GM21515 (cell line): ENCODE measurements around the gene HOXD3.

Experiments
- ATAC-seq: cut with Tn5 transposase; IDR thresholded peaks from one replicate; pipeline ENCODE4 v1.9.1; 2021; ENCODE audit not compliant: unreplicated experiment

The HOXD3 gene

DNA sequence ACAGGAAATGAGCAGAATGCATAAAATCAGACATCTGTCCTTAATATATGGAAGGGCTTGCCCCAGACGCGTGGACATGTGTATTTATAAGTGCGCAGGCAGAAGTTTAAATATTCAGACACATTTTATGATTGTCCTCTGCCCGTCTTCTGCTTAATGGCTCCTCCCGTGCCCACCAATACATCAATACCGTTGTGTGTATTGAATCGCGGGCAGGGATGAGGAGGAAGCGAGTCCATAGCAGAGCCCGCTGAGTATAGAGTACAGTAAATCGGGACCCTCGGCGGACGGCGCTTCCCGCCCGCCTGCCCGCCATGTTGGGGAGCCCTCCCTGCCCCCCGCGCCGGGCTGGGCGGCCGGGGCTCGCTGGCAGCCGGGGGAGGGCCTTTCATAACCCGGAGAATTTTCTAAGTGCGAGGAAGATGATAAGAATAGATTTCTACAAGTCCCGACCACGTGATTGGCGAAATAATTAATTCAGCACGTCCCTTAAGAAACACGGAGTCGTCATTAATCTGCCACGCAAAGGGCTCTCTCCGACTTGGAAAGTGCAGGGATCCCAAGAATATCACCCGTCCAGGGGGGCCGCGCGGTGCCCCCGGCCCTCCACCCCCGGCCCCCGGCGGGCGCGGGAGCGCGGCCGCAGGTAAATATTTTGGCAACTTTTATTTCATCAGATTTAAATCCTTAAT is at the start of gene HOXD3:
Gene HOXD3 (plus strand): TSS at position 501 of the 692 bp plus-strand sequence. CDS start 11,808 bp downstream, outside the sequence.
- no peak for ATAC-seq

DNA sequence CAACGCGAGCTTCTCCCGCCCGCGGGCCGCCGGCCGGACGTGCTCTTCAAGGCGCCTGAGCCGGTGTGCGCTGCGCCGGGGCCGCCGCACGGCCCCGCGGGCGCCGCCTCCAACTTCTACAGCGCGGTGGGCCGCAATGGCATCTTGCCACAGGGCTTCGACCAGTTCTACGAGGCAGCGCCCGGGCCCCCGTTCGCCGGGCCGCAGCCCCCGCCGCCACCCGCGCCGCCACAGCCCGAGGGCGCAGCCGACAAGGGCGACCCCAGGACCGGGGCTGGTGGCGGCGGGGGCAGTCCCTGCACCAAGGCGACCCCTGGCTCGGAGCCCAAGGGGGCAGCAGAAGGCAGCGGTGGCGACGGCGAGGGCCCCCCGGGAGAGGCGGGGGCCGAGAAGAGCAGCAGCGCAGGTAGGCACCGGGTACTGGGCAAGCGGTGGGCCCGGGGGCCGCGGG is 49.4 kb upstream of the HOXD3 start:
- no peak for ATAC-seq

DNA sequence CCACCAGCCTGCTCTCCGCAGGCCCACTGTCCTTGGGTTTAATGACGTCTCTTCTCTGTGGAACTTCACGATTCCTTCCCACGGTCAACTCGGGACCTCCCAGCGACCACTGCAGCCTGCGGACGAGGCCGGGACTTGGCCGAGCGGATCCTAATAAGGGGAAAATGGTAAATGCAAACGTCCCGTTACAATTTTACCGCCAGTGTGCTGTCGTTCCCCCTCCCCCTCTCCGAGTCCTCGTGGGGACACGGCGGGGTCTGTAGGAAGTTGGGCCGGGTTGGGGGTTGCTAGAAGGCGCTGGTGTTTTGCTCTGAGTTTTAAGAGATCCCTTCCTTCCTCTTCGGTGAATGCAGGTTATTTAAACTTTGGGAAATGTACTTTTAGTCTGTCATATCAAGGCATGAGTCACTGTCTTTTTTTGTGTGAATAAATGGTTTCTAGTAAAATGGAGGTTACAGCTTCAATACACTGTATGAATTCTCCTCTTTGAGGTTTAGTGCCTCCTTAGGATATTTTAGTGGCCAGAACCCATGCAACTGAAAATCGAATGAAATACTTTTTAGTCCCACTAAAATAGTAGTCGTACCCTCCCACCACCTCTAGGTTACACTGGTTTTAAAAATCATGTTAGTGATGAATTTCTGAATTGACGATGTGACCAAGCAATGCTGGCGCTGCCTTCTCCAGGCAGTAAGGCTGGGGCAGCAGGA is 47.8 kb upstream of the HOXD3 start:
- no peak for ATAC-seq

DNA sequence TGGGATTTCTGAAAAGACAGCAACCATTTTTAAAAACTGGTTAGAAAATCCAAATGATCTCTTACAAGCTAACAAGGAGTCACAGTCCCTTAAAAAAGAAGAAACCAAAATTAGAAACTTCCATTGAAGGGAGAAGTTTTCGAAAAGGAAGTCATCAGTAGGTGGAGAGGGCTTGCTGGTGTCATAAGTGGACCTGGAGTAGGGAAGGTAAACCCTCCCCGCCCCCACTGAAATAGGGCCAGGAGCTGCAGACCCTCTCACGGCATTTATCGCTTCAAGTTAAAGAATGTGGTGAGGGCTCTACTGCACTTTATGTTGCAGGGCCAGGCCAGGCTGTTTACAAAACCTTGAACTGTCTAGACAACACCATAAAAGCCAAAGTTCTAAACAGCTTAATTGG is 47.2 kb upstream of the HOXD3 start:
- ATAC-seq, result no peak

DNA sequence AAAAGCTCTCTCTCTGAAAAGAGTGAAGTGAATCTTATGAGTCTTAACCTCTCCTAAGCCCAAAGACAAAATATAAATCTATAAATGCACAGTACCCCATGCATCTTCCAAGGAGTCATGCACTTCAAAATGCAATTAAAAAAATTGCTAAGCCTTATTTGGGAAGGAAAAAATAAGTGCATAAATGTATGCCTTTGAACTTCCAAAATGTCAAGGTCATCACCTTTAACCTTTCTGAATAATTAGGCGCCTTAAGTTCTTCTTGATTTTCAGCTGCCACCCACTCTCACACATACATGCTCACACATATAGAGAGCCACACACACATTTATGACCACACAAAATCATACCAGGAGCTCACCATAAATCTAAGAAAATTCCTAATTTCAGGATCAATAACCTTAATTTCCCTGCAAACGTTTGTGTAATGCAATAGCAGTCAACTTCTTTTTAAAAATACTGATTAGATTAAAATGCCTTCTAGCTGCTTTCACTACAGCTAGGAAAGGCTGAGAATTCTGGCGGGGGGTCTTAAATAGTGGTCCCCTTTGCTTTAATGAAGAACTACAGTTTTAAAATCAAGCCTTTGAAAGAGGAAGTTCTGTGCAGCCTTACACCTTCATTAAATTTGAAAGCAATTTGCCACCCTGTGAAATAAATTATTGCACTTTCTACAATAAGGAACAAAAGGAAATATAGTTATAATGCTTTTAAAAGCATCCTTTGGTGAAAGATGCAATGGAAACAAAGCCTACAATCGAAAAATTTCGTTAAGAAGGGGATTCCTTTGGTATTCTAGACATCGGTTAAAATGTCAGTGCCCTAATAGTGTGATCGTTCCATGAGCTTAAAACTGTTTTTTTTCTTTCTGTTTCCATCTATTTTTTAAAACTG is 46.4 kb upstream of the HOXD3 start:
- no peak for ATAC-seq

DNA sequence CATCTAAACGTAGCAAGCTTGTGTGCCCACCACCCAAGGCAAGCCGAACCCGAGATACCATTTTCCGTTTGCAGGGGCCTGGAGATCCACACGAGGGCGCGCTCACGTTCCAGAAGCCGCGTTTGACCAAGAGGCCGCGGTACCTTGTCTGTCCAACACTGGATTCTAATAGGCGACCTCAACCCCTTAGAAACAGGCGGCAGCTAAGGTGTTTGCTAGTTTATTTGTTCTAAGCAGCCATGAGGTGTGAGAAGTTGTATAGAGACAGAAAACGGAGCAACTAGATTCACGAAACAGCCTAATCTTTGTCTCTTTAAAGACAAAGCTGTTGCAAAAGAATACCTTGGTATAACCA is 45.8 kb upstream of the HOXD3 start:
- ATAC-seq, result no peak

DNA sequence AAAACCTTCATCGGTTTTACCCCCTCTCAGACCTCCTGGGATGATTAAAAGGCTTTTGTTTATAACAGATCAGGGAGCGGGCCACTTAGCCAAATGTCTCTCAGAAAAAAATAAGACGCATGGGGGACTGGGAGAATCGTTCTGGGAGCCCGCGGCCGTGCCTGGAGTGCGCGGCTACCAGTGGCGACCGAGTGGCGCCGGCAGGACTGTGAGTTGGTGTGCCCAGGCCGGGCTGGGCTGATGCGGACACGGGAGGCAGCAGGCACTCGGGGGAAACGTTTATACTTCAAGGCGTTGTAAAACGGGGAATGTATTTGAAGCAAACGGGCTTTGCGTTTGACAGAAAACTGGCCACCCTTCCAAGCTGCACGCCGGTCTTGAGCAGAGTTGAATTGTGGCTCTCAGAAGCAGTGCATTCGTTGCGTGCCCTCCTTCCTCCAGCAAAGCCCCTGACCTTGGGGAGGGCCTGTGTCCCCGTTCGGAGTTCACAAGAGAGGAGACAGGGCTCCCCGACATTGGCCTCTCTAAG is 45.2 kb upstream of the HOXD3 start:
- ATAC-seq, result no peak

DNA sequence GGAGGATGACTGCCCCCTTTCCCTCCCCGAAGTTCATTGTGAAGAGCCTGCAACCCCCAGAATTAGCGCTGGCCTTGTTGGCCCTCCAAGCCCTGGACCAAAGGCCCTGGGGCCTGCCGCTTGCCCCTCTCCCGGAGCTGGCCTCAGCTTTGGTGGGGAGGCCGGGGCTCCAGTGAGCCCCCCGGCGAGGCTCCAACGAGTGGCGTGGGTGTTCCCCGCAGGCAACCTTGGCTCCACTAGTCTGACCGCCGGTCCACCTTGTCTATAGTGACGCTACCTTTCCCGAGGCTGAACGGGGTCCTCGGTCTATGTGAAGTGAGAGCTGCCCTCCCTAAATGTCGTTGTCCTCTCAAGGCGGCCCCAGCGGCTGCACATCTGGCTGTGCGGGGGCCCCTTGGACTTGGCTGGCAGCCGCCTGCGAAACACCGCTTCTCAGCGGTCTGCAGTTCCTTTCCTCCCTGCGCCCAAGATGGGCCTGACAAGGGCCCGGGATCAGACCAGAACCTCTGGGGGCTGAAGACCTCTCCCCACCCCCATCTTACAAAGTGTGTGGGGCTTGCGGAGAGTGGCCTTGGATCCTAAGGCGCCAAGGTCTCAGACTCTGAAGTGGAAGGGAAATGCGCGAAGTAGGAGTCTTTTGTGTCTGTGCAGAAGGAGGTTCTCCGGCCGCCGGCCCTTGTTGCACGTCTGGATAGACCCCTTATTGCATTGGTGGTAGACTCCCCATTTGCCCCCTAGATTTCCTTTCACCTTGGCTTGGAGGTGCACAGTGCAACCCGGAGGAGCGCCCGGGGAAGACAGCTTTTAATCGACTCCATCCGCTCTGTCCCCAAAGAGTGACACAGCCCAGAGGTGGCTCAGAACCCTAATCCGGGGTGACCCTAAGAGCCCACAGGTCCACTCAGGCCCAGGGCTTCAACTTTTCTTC is 44.5 kb upstream of the HOXD3 start:
- ATAC-seq, result no peak

DNA sequence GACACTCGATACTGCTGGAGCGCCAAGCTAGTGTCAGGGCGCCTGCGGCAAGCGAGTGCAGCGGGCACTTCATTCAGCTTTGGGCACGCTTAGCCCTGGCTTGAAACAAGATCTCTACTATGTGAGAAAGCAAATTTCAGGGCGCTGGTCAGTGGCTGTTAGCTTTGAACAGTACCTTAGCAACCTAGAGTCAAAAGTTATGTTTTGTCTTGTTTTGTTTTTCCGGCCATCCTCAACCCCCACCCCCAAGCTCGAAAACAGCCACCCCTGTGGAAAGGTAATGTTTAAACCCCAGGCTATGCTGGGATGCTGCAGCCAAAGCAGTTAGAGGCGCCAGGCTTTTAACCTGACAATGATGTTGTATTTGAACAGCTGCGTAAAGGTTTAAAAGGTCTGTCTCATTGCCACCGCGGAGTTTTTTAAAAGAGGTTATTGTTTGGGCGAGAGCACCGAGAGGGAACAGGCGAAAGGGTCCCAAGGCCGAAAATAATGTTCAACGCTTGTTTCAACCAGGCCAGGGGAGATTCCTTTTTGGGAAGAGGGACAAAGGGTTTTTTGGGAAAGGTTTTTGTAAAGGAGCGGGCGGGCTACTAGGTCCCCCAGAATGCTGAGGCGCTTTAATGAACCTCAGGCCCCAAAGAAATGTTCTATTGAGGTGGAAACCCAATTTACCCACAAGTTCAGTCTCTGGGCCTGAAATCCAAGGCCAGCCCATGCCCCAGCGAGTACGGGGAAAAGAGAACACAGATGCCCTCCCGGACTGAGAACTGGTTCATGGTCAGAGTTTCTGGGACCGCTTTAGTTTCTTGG is 42.8 kb upstream of the HOXD3 start:
- no peak for ATAC-seq

DNA sequence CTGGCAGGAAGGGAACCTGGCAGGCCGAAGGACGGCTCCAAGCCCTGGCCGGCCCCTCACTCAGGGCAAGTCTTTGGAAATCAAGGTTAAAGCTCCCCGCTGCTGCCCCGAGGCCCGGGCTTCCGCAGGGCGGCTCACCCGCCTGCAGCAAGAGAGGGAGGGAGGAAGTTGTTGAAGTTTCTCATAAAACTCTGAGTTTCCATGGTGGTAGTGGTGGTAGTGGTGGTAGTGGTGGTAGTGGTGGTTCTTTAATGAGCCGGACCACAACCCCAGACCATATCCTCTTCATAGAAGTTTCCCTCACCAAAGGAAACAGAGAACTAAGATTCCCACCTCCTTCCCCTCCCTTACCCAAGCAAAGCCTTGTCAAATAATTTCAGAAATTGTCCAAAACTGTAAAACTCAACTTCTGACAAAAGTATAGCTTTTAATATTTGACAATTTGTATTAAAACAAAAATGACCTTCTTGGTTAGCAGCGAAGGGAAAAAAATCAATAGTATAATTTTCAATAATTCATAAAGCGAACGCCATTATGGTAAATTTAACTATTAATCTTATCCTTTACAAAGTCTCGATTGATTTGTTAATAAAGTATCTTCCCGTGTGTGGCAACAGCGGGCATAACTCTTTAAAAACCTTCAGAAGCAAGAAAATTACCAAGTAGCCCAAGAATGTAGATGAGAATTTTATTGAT is 42.0 kb upstream of the HOXD3 start:
- ATAC-seq, result no peak

DNA sequence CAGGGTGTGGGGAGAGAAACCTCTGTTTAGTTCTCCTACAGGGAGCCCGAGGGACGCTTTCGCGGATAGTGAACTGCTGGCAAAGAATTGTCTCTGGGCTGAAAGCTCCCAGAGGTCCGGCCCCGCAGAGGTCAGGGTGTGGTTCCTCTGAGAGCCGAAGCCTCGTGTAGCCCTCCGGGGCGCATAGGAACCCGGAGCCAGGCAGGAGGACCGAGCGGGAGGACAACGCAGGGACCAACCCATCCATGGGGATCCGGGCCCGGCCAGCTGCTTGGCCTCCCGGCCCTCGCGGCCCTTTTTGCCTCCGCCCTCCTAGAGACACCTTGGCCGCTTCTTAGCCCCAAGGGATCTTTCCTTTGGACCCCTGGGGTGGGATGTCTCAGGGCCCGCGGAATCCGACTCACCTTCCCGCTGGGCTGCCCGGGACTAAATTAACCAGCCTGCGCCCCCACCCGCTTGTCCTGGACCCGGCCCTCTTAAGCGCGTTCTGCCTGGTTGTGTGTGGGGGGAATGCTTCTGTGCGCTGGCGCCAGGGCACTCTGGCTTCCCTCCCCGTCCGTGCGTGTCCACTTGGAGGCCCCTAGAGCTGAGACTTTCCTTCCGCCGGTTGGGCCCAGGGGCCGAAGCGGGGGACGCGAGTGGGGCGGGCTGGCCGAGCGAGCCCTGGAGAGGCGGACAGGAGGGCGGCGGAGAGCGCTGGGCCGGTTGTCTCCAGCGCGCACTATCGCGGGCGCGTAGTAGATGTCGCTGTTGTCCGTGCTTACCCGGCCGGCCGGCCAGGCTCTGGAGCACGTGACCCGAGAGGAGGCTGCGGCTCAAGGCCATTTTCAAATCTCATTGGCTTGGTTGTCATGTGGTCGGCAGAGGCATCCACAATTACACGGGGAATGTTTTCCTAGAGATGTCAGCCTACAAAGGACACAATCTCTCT is 41.0 kb upstream of the HOXD3 start, which contains the start of gene HOXD10:
Gene HOXD10 (plus strand): TSS at position 896 of the 931 bp plus-strand sequence. CDS start 56 bp downstream, outside the sequence.
- no peak for ATAC-seq

DNA sequence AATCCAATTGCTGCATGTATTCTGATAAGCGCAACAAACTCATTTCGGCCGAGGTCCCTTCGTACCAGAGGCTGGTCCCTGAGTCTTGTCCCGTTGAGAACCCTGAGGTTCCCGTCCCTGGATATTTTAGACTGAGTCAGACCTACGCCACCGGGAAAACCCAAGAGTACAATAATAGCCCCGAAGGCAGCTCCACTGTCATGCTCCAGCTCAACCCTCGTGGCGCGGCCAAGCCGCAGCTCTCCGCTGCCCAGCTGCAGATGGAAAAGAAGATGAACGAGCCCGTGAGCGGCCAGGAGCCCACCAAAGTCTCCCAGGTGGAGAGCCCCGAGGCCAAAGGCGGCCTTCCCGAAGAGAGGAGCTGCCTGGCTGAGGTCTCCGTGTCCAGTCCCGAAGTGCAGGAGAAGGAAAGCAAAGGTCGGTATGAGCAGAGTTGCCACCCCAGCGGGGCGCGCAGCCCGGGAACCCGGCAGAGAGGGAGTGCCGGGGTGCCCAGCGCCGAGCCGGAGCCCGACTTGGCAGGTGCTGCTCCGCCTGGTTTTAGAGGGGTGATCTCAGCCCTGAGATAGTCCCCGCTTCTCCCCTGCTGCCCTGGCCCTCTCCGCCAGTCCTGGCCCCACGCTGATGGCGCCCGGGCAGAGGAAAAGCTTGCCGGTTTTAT is 39.8 kb upstream of the HOXD3 start:
- ATAC-seq, result no peak

DNA sequence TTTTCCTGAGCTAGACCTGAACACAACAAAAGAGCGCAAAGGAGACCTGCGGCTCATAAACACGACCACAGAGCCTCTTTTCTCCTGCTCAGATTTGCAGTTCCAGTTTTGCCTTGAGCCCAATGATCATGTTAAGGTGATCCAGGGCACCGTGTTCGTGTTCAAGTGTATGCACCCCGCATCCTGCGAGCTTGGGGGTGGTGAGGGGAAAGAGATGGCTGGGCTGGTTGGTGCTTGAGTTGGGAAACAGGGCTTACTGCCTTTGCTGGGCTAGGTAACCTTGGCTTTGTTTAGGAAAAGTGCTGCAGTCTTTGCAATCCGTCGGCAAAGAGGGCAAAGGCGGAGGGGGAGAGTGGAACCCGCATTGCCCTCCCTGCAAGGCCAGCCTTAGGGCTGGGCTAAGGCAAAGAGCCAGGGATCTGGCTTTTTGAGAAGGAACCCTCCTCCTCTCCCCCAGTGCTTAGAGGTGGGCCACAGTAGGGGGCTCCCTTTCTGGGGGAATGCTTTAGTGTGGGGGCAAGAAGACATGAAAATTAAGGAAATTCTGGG is 39.2 kb upstream of the HOXD3 start:
- ATAC-seq, result no peak

DNA sequence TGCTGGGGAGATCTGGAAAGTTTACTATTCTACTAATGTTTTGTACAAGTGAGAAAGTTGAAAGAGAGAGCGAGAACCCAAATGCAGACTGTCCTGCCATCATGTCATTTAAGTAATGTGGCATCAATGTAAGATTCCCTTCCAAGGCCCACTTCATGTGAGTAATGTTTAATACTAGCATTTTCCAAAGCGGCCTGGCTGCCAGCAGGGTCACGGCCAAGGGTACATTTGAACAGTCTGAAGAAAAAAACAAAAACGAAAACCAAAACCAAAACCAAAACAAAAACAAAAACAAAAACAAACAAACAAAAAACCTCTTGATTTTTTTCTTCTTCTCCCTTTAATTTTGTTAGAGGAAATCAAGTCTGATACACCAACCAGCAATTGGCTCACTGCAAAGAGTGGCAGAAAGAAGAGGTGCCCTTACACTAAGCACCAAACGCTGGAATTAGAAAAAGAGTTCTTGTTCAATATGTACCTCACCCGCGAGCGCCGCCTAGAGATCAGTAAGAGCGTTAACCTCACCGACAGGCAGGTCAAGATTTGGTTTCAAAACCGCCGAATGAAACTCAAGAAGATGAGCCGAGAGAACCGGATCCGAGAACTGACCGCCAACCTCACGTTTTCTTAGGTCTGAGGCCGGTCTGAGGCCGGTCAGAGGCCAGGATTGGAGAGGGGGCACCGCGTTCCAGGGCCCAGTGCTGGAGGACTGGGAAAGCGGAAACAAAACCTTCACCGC is 38.3 kb upstream of the HOXD3 start:
- ATAC-seq, result no peak

DNA sequence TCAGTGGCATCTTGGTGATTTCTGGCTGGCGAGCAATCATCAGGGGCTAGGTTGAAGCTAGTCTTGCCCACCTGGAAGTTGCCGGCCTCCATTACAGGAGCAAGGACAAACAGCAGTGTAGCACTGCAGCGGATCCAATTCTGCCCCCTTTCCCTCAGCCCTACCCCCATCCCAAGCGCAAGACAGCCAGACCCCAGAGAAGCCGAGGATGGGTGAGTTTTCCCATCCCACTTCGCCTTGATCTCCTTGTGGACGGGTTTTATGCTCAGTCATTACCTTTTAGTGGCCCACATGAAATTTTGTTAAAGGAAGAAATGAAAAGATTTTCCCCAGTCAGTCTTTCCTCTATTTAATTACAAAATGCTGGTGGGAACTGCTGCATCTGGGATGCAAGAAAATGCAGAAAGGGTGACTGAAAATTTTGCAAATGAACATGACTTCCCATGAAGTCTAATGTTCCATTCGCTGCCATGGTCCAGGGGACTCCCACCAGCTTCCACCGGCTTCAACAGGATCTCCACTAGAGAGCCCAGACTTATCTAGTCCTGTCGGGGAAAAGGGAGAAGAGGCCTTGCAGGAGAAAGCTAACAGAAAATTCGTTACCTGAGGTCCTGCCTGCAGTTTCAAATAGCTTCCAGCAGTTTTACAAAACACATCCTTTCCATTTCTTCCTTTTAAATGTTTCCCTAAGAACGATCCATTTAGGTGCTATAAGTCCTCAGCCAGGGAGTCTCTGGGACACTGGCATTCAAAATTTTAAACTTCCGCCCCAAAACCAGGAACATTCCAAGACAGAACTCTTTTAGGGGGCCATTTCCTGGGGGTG is 36.5 kb upstream of the HOXD3 start:
- no peak for ATAC-seq
